Aorta (tissue), 5 donors: ENCODE data around the gene MINDY3. TPM values are rescaled to one million over a fixed set of nuclear protein-coding genes. Genes with fewer than 3 reads are reported as not detected.
"Not testable (repeated sequence)": the region's sequence is repeated elsewhere in the genome, so short reads cannot be mapped to it uniquely, and the experiment has no call there.

Experiments
- ATAC-seq: fragments of 200-7000 bp; cut with Tn5 transposase; one replicate; pipeline ENCODE4 v1.9.1; 2022; ENCODE audit warnings: moderate library complexity; ENCODE audit not compliant: low FRiP score
- DNase-seq, 2 donors: peaks; one replicate each; pipeline ENCODE4 v3.0.0-alpha.2; 2020
- H3K27ac ChIP-seq, 2 donors: one replicate each; pipeline ENCODE4 v1.5.1; 2013; ENCODE audit warnings: low read length in 2 of 2, mild to moderate bottlenecking in 2 of 2, moderate library complexity in 2 of 2, control low read depth in 1 of 2, inconsistent platforms in 1 of 2, low read depth in 1 of 2
- H3K27me3 ChIP-seq, 2 donors: one replicate each; pipeline ENCODE4 v1.6.1; 2013; ENCODE audit warnings: control low read depth in 1 of 2, low read length in 1 of 2, mild to moderate bottlenecking in 1 of 2, moderate library complexity in 1 of 2; ENCODE audit not compliant: insufficient read depth in 2 of 2, control insufficient read depth in 1 of 2
- H3K36me3 ChIP-seq, 2 donors: one replicate each; pipeline ENCODE4 v1.6.1; 2013; ENCODE audit warnings: control low read depth in 1 of 2, low read length in 1 of 2, mild to moderate bottlenecking in 1 of 2; ENCODE audit not compliant: insufficient read depth in 2 of 2, control insufficient read depth in 1 of 2
- H3K4me1 ChIP-seq, 2 donors: one replicate each; pipeline ENCODE4 v1.6.1; 2013; ENCODE audit warnings: low read length in 2 of 2, control low read depth in 1 of 2, mild to moderate bottlenecking in 1 of 2, moderate library complexity in 1 of 2; ENCODE audit not compliant: insufficient read depth in 2 of 2, control insufficient read depth in 1 of 2
- H3K4me3 ChIP-seq, 2 donors: one replicate each; pipeline ENCODE4 v1.5.1; 2013; ENCODE audit warnings: low read length in 2 of 2, control low read depth in 1 of 2, mild to moderate bottlenecking in 1 of 2
- H3K9me3 ChIP-seq: one replicate; pipeline ENCODE4 v1.6.1; 2013; ENCODE audit warnings: mild to moderate bottlenecking, low read length; ENCODE audit not compliant: control insufficient read depth
- WGBS, 2 donors: extraction: QIAGEN DNeasy Blood & Tissue Kit; methylation state at CpG; one replicate each; pipeline ENCODE4 v1.1.7; 2013; 5-methylcytosine and 5-hydroxymethylcytosine counted together
- intact Hi-C, 2 donors: fragments of 100-400 bp; cut with DNase I; formaldehyde crosslinking; loops; one replicate each; pipeline versions ENCODE4 v1.14.2 to v1.15.0; 2022
- polyA plus RNA-seq, 2 donors: library from polyadenylated mRNA; stranded (reverse); fragments of 200-250 nt; gene quantifications; one replicate each; pipeline ENCODE4 v1.2.3, GENCODE V29; 2013
- total RNA-seq, 2 donors: library from RNA; stranded (reverse); fragmentation: NEBNext Ultra II Directional; extraction: Animal tissue kit (Norgen Biotek cat#: 25700); gene quantifications; one replicate each; pipeline ENCODE4 v1.2.1, GENCODE V29; 2021
- donor health status: healthy with polysubstance abuse.
- donor health status: Bipolar disorder and iron deficiency.
- donor health status: DM: no; HTN: no; CAD: no.
- donor health status: DM: no; HTN: no; CAD: no.
- donor health status: DM: yes; HTN: yes; CAD: no.

The MINDY3 gene
- total and polyA plus RNA-seq, 4 donors = 24.9 to 81.1 (median 36.7) TPM

GRCh38 chr10:15879058-15879457 lies 18.8 kb upstream of the MINDY3 start:
- H3K27ac ChIP-seq = no peak overlapping the region
- intact Hi-C loops = no loop called here
- WGBS, 2 donors = 32 to 33% methylated on average over 2 of the region's 2 CpGs

DNA sequence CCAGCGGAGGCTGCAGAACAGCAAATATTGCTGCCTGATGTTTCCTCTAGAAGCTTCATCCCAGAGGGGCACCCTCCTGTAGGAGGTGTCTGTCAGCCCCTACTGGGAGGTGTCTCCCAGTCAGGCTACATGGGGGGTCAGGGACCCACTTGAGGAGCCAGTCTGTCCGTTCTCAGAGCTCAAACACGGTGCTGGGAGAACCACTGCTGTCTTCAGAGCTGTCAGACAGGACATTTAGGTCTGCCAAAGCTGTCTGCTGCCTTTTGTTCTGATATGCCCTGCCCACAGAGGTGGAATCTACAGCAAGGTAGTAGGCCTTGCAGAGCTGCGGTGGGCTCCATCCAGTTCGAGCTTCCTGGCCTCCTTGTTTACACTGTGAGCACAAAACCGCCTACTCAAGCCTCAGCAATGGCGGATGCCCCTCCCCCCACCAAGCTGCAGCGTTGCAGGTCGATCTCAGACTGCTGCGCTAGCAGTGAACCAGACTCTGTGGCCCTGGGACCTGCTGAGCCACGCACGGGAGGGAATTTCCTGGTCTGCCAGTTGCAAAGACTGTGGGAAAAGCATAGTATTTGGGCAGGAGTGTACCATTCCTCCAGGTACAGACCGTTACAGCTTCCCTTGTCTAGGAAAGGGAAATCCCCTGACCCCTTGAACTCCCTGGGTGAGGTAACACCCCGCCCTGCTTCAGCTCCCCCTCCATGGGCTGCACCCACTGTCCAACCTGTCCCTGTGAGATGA lies 17.7 kb upstream of the MINDY3 start:
- no peaks in the 10 kb centered on the region for H3K9me3 ChIP-seq
- ATAC-seq = no peak
- DNase-seq = no peak
- H3K4me3 ChIP-seq = no peak overlapping the region
- H3K36me3 ChIP-seq = no peaks in the 10 kb centered on the region
- H3K4me1 ChIP-seq = no peaks in the 10 kb centered on the region
- intact Hi-C loops = no loop called here
- no peaks in the 10 kb centered on the region for H3K27me3 ChIP-seq
- H3K27ac ChIP-seq = no peak overlapping the region
- WGBS, 2 donors = 63 to 65% methylated on average over 14 of the region's 14 CpGs

More at GRCh38 chr10:15879058-15879457, 18.8 kb upstream of the MINDY3 start:
- no peak for DNase-seq
- Histone ChIP-seq H3K9me3 (no peaks in the 10 kb centered on the region), H3K4me3 (no peak overlapping the region), H3K36me3 (no peaks in the 10 kb centered on the region), H3K4me1 (no peaks in the 10 kb centered on the region), H3K27me3 (peaks cover 0 to 1% of the 10 kb centered on the region in 2 donors)
- no peak for ATAC-seq

GRCh38 chr10:15876274-15876673 lies 16.0 kb upstream of the MINDY3 start:
- H3K27me3 ChIP-seq, H3K4me1 ChIP-seq, H3K36me3 ChIP-seq, ATAC-seq, H3K27ac ChIP-seq, H3K9me3 ChIP-seq, DNase-seq, intact Hi-C loops, H3K4me3 ChIP-seq: not testable (repeated sequence)
- WGBS, 2 donors = 73 to 74% methylated on average over 4 of the region's 4 CpGs

- H3K4me1 ChIP-seq, DNase-seq, H3K36me3 ChIP-seq, ATAC-seq, intact Hi-C loops, H3K27ac ChIP-seq, H3K27me3 ChIP-seq, H3K4me3 ChIP-seq, H3K9me3 ChIP-seq: not testable (repeated sequence)
- WGBS, 2 donors = 90% methylated on average over 4 of the region's 4 CpGs
Observed at GRCh38 chr10:15872645-15873044, 12.3 kb upstream of the MINDY3 start.

DNA sequence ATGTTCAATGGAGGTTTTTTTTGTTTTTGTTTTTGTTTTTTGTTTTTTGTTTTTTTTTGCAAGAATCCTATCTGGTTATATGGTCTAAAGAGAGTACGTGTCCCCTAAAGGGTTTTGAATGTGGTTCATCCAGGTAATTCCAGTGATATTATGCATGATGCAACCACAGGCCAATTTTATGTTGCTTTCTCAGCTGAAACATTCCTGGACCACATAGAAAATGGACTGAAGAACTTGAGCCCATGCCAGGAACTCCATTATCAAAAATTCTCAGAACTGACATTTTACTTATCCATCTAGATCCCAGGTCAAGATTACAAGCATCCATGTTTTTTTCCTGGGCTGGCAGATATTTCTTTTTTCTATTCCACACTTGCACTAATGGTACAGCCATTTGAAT lies 11.5 kb upstream of the MINDY3 start:
- Histone ChIP-seq H3K9me3 (no peaks in the 10 kb centered on the region), H3K27ac (no peak overlapping the region), H3K27me3 (no peaks in the 10 kb centered on the region), H3K36me3 (no peaks in the 10 kb centered on the region), H3K4me1 (no peaks in the 10 kb centered on the region), H3K4me3 (no peak overlapping the region)
- WGBS, 2 donors = 69 to 75% methylated on average over 1 of the region's 1 CpG
- DNase-seq (no peak), ATAC-seq (no peak)
- intact Hi-C loops = no loop called here

DNA sequence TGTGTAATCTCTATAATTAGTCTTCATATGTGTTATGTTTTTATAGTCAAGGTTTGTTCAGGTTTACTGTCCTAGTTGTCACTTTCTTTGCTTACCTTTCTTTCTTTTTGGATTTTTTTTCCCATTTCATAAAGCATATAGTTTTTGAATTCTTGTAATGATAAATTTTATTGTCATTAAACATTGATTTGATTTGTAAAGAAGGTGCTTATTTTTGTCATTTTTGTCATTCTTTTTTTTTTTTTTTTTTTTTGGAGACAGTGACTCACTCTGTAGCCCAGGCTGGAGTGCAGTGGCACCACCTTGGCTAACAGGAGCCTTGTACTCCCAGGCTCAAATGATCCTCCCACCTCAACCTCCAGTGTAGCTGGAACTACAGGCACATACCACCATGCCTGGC lies 9.6 kb upstream of the MINDY3 start:
- intact Hi-C loops = no loop called here

GRCh38 chr10:15868006-15868405 lies 7.7 kb upstream of the MINDY3 start:
- 51 to 60% methylated on average over 5 of the region's 5 CpGs for WGBS, 2 donors
- Histone ChIP-seq H3K4me3 (no peak overlapping the region), H3K36me3 (no peaks in the 10 kb centered on the region), H3K27me3 (no peaks in the 10 kb centered on the region), H3K4me1 (no peaks in the 10 kb centered on the region), H3K9me3 (no peaks in the 10 kb centered on the region), H3K27ac (no peak overlapping the region)
- intact Hi-C loops = no loop called here
- DNase-seq (no peak), ATAC-seq (no peak)

More for the DNA sequence above, 9.6 kb upstream of the MINDY3 start:
- no peaks in the 10 kb centered on the region for H3K36me3 ChIP-seq
- H3K4me1 ChIP-seq = no peaks in the 10 kb centered on the region
- no peaks in the 10 kb centered on the region for H3K9me3 ChIP-seq
- DNase-seq (no peak), ATAC-seq (no peak)
- H3K4me3 ChIP-seq = no peak overlapping the region
- no peaks in the 10 kb centered on the region for H3K27me3 ChIP-seq
- no peak overlapping the region for H3K27ac ChIP-seq

DNA sequence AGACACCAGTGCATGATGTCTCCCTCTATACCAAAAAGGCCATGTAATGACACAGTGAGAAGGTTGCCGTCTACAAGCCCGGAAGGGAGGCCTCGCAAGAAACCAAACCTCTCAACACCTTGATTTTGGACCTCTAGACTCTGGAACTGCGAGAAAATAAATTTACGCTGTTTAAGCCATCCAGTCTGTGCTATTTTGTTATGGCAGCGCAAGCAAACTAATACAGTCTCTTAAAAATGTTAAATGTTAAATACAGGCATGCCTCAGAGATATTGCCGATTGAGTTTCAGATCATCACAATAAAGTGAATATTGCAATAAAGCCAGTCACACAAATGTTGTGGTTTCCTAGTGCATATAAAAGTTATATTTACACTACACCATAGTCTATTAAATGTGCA lies 5.0 kb upstream of the MINDY3 start:
- H3K27ac ChIP-seq = no peak overlapping the region
- no peaks in the 10 kb centered on the region for H3K9me3 ChIP-seq
- no peaks in the 10 kb centered on the region for H3K4me1 ChIP-seq
- intact Hi-C loops = no loop called here
- no peak overlapping the region for H3K4me3 ChIP-seq
- DNase-seq (no peak), ATAC-seq (no peak)
- no peaks in the 10 kb centered on the region for H3K36me3 ChIP-seq
- WGBS, 2 donors = 87 to 94% methylated on average over 7 of the region's 7 CpGs
- no peaks in the 10 kb centered on the region for H3K27me3 ChIP-seq

- DNase-seq = no peak
- Histone ChIP-seq H3K4me3 (no peak overlapping the region), H3K27ac (no peak overlapping the region), H3K27me3 (no peaks in the 10 kb centered on the region), H3K36me3 (no peaks in the 10 kb centered on the region), H3K9me3 (no peaks in the 10 kb centered on the region), H3K4me1 (no peaks in the 10 kb centered on the region)
- intact Hi-C loops = no loop called here
- WGBS, 2 donors = 73 to 85% methylated on average over 2 of the region's 2 CpGs
- no peak for ATAC-seq
Observed at GRCh38 chr10:15864419-15864818, 4.1 kb upstream of the MINDY3 start.
